CD4-positive, alpha-beta T cell treated with Interleukin-17A for 1 hour (primary cell): Measurements from ENCODE around the gene CPZ.
"Not testable (repeated sequence)": the region's sequence is repeated elsewhere in the genome, so short reads cannot be mapped to it uniquely, and the experiment has no call there.

ENCODE experiments used
- DNase-seq: peaks from one replicate; pipeline ENCODE4 v3.0.0-alpha.2; 2020

CPZ gene

DNA sequence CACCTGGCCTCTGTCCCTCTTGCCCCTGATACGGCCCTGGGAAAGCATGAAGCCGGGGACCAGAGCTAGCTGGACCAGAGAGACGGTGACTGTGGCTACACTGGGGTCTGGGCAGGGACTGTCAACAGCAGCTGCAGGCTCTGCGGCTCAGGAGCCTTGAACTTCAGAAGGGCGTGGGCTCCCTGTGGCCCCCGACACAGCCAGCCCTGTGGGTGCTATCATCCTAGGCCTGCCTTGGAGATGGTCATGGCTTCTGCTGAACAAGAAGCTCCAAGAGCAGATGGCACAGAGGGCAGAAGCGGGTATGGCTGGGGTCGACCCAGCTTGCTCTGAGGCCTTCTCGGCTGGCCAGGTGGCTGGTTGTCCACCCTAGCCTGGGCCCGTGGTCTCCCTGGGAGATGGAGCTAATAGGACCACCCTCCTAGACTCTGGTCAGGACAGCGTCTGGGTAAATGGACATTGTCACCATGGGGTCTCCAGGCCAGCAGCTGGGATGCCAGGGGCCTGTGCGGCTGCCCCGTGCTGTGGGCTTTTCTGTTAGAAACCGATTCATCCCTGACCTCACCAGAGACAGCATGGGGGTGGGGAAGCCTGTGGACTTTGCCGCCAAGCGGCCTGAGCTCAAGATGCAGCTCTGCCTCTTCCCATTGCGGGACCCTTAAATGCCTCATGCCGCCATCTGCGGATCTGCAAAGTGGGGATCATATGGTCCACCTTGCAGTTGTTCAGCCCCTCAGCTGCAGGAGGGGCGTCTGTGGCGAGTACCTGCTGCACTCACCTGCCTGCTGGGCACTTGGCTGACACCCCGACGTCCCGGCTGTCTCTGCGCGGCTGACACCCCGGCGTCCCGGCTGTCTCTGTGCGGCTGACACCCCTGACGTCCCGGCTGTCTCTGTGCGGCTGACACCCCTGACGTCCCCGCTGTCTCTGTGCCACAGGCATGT is 21.1 kb downstream of the CPZ start:
- no peak for DNase-seq

DNA sequence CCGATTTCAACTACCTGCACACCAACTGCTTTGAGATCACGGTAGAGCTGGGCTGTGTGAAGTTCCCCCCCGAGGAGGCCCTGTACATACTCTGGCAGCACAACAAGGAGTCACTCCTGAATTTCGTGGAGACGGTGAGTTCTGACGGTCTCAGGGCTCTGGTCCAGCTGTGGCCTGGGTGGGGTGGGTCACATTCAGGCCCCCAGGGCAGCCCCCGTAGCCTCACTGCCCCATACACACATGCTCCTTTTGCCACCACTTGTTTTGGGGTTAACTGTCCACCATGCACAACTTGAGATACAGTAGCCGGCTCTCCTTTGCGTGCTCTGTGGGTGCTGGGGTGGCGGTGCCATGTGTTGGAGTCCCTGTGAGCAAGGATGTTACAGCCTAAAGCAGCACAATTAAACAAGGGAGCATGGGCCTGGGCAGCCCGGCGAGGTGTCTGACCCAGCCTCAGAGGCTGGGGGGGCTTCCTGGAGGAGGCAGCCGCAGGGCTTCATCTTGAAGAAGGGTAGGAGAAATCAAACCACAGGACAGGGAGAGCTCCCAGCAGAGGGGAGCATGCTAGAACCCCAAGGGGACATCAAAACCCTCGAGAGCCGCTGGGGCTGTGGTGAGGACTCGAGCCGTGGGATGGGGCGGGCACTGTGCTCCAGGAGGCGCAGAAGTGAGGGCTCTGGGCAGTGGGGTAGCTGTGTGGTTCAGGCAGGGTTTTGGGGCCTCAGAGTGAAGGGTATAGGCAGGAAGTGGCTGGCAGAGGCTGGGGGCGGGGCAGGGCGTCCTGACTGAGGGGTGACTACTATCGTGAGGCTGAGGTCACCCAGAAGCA is 22.0 kb downstream of the CPZ start:
- DNase-seq = no peak

DNA sequence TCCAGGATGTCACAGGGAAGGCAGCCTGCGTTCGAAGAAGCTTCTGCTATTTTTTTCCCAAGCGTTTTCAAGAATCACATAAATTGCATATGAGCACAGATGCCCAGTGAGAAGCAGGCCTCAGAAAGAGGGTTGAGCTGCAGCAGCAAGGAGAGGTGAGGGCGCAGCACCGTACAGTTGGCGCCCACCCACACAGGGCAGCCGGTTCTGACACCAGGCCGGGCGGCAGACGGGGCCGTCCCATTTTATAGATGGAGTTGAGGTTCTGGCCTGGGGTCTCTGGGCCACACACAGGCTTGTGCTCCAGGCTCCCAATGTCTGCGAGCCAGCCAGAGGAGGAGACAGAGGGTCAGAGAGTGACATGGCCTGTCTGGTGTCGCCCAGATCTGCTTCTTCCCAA is 22.8 kb downstream of the CPZ start:
- no peak for DNase-seq

DNA sequence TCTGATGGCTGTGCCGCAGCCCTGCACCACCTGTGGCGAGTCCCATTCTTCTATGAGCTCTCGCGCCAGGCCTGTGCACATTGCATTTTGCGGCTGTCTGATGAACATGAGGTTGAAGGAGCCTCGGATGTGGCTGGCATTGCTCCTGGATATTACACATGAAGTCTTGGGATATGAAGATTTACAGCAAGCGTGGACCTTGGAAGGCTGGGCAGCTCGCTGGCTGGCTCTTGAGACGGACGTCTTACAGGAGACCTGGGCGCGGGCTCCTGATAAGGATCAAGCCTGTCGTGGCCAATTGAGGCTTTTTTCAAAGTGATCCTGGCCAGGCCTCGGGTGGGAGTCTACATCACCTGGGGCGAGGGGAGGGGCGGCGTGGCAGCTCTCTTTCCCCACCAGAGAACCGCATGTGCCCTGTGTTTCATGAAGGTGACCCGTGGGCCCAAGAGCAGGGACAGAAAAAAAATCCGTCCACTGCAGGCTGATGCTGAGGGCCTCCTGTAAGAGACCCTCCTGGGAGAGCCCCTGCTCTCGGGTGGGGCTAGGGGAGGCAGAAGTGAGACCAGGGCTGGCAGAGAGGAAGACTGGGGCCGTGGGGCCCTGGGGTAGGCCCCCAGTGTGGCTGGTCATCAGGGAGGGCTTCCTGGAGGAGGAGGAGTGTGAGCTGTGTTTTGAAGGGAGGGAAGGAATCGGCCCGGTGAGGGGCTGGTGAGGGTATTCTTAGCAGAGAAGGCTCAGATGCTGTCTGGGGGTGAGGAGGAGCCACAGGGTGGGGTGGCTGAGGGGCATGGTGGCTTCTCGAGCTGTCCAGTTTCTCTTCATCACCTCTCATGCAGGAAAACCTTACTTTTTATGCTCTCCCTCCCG is 23.6 kb downstream of the CPZ start:
- DNase-seq = no peak

DNA sequence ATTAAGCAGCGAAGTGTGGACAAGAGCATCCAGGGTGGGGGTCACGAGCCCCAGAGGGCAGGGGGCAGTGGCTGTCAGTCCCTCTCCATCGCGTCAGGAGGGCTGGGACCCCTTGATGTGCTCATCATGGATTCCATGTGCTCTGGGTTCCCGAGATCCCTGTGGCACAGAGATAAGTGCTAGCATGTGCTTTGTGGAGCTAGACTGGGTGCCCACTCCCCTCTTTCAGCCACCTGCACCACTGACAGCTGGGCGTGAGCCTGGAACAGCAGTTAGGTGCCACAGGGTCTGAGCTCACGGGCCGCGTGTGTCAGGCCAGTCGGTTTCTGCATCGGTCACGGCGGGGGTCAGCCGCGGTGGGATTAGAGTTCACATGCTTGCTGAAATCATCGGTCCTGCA is 24.3 kb downstream of the CPZ start:
- DNase-seq = no peak

DNA sequence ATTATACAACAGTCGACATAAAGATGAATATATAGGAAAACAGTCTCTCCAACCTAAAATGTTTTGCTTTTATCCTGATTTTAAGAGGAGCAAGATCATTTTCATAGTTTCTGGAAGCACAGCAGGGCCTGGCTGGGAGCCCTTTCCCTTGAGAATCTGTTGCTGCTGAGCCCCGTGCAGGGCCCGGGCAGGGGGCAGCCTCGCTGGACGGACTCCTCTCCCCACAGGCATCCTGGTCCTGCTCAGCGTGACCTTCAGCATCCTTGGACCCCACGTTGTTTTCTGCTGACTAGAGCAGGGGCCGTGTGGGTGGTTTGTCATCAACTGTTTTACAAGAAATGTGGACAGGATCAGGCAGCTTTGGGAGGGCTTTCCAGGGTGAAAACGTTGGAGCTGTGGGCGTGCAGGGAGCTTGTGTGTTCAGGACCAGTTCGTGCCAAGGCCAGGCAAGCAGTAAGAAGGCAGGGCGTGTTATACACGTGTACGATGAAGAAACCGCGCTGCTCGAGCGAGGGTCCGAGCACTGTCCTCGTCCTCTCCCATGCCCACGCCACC is 25.0 kb downstream of the CPZ start:
- no peak for DNase-seq

DNA sequence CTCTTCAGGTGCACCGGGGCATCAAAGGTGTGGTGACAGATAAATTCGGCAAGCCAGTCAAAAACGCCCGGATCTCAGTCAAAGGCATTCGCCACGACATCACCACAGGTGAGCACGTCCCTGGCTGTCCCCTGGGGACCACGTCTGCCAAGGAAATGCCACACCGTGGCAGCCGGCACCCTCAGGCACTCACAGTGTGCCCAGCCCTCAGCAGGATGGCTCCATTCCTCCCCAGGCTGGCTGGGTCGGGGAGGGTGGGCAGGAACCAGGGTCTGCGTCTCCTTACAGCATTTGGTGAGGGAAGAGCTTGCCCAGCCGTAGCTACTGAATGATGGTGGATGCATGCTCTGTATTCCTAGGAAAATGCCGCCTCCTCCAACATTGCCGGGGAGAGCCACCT is 25.9 kb downstream of the CPZ start:
- no peak for DNase-seq

DNA sequence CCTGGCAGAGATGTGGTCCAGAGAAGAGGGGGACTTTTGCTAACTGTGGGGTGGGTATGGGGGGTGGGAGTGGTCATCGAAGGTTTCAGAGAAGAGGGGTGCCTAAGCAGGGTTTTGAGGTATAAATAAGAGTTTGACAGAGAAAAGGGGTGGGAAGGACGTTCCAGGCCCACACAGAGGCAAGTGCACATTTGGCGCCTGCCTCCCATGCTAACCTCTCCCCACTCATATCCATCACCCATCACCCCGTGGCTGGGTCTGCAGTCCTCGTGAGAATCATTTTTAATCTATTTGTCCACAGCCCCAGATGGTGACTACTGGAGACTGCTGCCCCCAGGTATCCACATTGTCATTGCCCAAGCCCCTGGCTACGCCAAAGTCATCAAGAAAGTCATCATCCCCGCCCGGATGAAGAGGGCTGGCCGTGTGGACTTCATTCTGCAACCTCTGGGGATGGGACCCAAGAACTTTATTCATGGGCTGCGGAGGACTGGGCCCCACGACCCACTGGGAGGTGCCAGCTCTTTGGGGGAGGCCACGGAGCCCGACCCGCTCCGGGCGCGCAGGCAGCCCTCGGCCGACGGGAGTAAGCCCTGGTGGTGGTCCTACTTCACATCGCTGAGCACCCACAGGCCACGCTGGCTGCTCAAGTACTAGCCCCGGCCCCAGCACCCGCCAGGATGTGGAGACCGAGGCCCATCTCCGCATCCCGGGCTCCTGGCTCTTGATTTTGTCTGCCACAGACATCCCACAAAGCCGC is 26.6 kb downstream of the CPZ start:
- DNase-seq = no peak

DNA sequence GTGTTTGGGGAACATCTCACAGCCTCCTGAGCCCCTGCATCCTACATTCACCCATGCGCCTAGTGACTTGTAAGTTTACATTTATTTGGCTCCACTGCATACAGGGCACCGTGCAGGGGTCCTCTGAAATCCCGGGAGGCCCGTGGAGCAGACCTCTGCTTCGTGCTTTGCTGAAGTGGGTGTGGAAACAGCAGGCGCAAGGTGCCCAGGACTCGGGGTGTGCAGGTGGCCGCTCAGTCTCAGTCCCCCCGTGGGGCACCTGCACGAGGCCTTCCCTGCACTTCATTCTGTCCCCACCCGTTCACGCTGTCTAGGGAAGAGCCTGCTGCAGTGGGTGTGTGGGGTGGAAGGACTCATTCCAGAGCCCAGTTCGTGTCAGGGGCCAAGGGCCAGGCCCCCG is 28.6 kb downstream of the CPZ start:
- DNase-seq = not testable (repeated sequence)

DNA sequence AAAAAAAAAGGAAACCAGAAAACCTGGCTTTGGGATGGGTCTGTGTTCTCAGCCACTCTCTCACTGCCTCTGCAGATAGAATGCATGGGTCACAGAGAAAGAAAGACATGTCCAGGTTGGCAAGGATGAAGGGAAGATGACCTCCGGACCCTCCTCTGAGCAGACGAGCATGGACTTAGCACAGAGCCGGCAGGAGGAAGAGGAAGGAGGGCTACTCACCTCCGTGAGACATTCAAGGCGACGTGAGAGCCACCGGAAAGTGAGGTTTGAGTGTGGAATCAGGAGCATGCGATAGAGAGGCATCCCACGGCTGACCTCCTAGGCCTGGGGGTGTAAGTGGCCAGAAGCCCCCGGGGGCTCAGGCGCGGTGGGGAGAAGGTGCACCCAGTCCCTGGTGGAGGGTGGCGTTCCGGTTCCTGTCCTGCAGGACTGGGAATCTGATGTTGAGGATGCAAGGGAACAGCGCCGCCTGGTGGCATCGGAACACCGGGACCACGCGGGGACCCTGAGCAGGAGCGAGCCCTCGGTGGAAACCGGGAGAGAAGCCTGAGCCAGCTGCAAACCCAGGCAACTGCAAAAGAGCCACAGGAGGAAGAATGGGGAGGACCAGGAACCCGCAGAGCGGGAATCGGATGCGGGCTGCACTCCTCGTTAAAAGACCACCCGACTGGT is 32.2 kb downstream of the CPZ start:
- not testable (repeated sequence) for DNase-seq

DNA sequence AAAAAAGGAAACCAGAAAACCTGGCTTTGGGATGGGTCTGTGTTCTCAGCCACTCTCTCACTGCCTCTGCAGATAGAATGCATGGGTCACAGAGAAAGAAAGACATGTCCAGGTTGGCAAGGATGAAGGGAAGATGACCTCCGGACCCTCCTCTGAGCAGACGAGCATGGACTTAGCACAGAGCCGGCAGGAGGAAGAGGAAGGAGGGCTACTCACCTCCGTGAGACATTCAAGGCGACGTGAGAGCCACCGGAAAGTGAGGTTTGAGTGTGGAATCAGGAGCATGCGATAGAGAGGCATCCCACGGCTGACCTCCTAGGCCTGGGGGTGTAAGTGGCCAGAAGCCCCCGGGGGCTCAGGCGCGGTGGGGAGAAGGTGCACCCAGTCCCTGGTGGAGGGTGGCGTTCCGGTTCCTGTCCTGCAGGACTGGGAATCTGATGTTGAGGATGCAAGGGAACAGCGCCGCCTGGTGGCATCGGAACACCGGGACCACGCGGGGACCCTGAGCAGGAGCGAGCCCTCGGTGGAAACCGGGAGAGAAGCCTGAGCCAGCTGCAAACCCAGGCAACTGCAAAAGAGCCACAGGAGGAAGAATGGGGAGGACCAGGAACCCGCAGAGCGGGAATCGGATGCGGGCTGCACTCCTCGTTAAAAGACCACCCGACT is 37.8 kb downstream of the CPZ start:
- DNase-seq = not testable (repeated sequence)

DNA sequence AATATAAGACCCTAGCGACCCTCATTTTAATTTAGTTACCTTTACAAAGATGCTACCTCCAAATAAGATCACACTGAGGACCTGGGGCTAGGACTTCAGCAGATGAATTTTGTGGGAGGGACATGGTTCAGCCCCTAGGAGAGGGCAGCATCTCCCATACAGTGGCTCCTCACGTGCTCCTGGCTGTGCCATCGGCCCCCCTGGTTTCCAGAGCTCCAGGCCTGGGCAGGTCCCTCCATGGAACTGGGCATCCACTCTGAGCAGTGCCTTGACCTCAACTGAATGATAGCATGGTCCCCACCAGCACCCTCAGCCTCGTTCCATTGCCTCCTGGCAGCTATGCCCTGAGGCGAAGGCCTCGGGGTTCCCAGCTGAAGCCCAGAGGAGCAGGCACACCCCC is 39.3 kb downstream of the CPZ start:
- DNase-seq = not testable (repeated sequence)

DNA sequence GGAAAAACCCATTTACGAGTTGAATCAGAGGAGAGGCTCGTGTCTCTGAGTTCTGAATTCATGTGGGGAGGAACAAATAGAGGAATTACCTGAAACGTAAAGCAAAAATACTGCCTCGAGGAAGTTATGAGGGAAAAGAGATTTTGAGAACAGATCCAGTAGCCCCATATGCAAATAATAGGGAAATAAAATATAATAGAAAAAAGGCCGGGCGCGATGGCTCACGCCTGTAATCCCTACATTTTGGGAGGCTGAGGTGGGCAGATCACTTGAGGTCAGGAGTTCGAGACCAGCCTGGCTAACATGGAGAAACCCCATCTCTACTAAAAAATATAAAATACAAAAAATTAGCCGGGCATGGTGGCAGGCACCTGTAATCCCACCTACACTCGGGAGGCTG is 42.2 kb downstream of the CPZ start:
- DNase-seq = not testable (repeated sequence)

DNA sequence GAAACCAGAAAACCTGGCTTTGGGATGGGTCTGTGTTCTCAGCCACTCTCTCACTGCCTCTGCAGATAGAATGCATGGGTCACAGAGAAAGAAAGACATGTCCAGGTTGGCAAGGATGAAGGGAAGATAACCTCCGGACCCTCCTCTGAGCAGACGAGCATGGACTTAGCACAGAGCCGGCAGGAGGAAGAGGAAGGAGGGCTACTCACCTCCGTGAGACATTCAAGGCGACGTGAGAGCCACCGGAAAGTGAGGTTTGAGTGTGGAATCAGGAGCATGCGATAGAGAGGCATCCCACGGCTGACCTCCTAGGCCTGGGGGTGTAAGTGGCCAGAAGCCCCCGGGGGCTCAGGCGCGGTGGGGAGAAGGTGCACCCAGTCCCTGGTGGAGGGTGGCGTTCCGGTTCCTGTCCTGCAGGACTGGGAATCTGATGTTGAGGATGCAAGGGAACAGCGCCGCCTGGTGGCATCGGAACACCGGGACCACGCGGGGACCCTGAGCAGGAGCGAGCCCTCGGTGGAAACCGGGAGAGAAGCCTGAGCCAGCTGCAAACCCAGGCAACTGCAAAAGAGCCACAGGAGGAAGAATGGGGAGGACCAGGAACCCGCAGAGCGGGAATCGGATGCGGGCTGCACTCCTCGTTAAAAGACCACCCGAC is 43.5 kb downstream of the CPZ start:
- not testable (repeated sequence) for DNase-seq

DNA sequence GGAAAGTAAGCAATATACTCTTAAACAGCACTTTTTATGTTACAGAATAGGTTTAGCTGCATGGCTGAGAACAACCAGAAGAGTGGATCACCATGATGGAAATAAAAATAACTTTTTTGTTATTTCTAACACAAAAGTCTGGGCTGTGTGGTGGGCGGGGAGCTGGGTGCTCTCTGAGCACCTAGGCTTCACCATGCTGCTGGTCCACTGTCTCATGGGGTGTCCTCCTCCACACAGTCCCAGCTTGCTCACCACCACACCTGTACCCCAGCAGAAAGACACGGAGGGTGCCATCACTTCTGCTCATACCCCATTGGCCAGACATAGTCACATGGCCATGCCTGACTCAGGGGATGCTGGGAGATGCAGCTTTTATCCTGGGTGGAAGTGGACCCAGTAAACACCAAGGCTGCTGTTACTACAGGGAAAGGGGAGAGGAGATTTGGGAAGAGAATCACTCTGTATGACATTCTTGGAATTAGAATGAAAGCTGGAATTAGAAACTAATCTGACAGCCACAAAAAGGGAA is 45.0 kb downstream of the CPZ start:
- DNase-seq = no peak

DNA sequence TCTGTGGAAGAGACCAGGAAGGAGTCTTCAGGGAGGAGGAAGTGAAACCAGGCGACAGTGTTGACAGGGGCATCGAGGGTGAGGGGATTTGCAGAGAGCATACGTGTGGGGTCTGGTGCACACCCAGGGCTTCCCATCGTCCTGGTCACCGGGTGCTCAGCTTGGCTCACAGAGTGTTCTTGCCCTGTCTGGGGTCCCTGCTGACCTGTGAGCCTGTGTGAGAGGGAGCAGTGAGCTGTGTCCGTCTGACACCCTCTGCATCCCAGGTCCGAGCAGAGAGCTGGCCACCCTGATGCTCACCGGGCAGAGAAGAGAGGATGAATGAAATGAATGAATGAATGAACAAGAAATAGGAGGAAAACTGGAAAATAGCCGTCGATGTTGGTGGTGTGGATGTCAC is 46.5 kb downstream of the CPZ start:
- DNase-seq = no peak

DNA sequence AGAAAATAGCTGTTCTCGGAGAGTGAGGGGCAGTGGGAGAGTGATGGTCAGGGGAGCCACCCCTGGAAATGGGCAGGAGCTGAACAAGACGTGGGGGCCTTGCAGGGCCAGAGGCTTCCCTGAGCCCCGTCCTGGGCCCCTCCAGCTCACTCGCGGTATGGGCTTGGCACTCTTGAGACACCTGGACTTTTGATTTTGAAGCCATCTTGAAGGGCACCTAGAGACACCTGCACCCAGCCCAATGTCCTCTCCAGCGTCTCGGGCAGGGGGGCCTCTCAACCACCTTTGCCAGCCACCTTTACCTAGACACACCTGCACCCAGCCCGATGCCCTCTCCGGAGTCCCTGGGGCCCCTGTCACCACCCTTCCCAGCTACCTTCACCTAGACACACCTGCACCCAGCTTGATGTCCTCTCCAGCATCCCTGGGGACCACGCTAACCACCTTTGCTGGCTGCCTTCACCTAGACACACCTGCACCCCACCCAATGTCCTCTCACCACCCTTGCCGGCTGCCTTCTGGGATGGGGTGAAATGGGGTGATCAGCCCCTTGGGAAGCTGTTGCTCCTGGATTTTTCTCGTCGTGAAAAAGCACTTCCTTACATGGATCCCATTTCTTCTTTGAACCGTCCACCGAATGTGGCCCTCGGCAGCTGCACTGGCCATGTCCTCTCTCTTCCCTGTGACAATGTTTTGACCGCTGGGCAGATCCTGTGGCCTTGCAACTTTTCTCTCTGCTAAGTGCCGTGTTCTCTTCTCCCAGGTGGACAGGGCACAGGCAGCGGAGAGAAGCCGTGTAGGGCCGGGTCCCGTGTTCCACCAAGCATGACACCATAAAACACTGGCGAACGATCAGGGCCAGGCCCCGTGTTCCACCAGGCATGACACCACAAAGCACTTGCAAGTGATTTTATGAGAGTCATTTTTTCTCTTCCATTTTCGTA is 47.5 kb downstream of the CPZ start:
- DNase-seq = no peak

DNA sequence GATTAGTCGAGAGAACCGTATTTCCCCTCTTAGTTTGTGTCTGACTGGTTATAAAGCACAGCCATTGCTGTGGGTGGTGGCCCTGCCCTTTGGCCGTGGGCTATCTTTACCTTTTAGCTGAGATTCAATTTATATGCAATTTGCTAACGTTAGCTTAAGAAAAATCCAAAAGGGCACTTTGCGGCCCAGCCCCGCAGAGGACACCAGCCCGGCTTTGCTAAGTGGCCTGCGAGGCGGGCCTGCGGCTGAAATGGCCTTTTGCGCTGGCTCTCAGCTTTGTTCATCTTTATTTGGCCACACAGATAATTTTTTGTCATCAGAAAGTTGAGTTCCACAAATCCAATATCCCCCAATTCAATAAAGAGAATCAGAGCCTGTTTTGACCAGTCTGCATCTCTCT is 48.3 kb downstream of the CPZ start:
- DNase-seq = no peak

DNA sequence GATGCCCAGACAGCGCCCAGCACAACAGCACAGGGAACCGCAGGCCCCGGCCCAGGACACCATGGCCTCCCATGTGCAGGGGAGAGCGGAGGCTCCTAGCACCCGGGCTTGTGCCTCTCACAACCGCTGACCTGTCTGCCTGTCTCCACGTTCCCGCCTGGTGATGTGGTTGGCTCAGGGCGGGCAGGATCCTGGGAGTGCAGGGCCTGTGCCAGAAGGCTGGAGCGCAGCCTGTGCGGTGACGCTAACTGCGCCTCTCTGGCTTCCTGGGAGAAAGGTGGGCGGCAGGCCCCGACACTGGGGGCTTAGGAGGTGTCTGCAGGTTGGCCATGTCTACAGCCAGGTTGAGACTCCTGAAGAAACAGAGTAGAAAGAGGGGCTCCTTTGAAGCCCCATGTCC is 48.7 kb downstream of the CPZ start:
- DNase-seq = no peak
